GM18520 (cell line): ENCODE data around the gene OR10J5.

ENCODE experiments used
- ATAC-seq: cut with Tn5 transposase; IDR thresholded peaks from one replicate; pipeline ENCODE4 v1.9.1; 2021; ENCODE audit not compliant: unreplicated experiment

The OR10J5 gene

DNA sequence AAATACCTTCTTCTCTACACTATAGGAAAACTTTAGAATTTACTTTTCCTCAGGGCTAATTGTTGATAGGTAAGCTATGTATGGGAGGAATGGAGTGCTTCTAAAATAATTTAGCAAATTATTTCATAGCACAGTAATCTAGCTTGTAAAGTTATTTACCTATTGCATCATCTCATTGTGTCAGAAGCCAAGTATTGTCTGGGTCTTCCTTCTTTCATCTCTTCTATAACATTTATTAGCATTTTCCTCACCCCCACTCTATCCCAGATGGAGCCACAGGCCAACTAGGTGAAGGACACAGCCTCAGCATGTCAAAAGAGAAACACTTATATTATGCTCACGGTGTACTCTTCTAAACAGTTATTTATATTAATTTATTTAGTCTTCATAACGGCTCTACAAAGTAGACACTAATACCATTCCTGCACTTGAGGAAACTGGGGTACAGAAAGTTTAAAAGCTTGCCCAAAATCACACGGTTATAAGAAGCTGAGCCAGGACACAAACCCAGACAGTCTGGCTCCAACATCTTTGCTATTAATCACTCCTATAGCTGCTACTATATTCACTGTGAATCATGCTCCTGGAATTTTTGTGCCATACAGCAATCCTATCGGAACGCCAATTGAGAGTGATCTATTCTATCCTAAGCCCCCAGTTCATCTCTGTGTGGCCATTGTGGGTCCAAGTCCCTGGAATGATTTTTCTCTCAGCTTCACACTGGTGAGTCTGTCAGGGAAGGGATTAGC, 43.1 kb downstream of the OR10J5 start:
- ATAC-seq = no peak
